AML-193 (cell line): ENCODE data around the gene TFAP2E.

Source experiments
- DNase-seq, 2 experiments: peaks; one replicate each; lab custom pipeline; 2025; lab: John Stamatoyannopoulos, UW

TFAP2E gene

DNA sequence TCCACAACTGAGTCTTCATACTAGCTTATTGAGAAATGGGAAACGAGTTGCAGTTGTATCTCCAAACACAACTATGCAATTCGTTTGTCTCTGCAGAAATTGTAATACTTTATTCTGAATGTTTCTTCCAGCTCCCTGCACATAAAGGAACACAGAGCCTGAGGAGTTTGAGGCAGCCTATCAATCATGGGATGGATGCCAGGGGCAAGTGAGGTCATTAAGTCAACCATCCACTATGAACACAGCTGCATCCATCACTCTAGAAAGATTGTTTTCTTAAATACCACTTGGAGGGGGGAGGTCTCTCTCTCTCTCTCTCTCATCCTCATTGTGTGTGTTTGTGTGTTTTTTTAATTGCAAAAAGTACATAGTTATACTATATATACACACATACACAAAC lies 71.1 kb downstream of the TFAP2E start:
- DNase-seq: no peak
